Stimulated activated CD4-positive, alpha-beta T cell treated with anti-CD3 and anti-CD28 coated beads, TNF-alpha, amount 100 ng/mL, for 4 hours (primary cell): ENCODE measurements around the gene RALGAPA2.

Source experiments
- DNase-seq, 3 experiments: peaks; one replicate each; pipeline ENCODE4 v3.0.0-alpha.2; 2020; ENCODE audit warnings: low read depth in 3 of 3

Gene RALGAPA2

DNA sequence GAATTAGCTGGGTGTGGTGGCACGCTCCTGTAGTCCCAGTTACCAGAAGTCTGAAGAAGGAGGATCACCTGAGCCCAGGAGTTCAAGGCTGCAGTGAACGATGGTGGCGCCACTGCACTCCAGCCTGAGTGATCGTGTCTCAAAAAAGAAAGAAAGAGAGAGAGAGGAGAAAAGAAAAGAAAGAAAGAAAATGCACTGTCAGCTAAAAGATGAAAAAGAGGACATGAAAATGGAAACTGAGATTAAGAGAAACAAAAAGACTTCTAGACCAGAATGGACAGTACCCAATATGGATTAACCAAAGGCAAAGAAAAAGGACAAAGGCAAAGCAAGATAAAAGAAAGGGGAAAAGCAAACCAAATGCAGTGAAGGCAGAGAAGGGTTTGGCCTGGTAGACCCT lies 9.0 kb upstream of the RALGAPA2 start:
- no peak for DNase-seq

DNA sequence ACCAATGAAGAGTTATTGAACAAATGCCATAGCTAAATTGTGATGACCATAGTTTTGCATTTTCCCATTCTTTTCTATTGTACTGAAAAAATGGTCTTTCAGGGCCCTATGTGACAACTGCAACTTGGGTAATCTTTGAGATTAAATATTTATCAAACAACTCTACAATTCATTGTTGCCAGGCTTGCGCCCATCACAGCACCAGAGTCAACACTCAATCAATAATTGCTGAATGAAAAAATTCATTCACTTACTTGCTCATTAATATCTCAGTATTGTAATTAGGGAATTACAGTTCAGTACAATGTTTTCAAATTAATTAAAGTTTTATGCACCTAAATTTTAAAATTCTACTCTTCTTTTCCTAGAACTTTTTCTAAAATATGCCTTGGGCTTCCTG lies 7.7 kb upstream of the RALGAPA2 start:
- no peak for DNase-seq

DNA sequence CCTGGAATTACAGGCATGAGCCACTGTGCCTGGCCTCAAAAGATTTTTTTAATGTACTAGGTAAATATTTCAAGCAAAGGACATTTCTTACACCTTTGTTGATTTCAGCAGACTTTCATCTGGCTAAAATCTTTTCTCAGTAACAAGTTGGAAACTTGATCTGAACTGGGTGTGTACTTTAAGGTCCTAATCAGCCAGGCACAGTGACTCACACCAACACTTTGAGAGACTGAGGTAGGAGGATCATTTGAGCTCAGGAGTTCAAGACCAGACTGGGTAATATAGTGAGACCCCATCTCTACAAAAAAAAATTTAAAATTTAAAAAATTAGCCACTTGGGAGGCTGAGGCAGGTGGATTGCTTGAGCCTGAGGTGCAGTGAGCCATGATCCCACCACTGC lies 7.0 kb upstream of the RALGAPA2 start:
- DNase-seq, result no peak

- DNase-seq, result no peak
Observed at GRCh38 chr20:20713244-20713765, 861 bp upstream of the RALGAPA2 start.

GRCh38 chr20:20712004-20712473 lies 405 bp downstream of the RALGAPA2 start:
- DNase-seq, result no peak

DNA sequence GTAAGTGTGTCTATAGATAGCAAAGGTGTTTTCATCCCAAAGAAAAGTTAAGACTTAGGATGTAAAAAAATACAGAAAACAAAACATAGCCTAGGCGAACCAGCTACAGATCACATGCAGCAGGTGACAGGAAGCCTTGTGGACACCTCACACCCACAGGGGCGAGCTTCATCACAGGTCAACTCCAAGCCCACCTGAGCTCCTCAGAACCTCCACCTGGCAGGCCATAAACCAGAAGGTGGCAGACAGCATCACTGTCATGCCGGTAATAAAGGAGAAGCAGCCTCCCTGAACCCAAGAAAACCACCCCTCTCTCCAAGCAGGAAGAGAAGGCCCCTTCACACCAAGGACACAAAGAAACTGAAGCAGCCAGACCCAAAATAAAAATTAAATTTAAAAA lies 1.0 kb downstream of the RALGAPA2 start:
- no peak for DNase-seq

DNA sequence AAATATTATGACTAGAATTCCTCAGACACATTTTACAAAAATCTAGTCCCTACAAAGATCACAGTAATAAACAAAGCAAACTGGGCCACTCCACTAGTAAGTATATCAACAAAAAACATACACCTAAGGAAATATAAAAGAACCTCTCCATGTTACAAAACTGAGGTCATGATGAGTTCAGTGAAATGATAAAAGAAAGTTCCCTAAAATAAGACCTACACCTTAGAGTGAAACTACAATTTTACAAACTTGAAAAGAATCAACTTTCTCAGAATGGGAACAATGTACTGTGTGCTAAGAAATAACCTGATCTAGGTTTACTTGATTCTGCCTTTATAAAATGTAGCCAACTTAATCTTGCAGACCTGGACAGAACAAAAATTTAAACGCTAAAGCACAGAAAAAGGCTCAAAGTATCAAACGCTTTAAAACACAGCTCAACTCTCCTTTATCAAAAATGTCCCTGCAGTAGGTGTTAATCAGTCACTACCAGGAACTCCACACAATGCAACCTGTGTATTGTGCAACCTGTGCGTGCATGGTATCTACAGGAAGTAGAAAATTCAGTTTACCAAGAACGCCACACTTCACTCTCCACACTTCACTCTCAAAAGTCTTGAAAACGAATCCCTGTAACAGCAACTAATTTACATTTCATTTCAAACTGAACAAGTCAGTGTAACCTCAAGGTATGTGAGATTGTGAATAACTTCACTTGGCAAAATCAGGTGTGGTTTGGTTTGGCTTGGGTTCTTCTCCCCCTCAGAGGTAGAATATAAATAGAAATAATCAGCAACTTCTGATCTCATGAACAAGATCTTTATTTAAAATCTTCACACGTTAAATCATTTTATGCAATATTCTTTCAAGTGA lies 1.8 kb downstream of the RALGAPA2 start:
- DNase-seq, result no peak

GRCh38 chr20:20709887-20710286 lies 2.6 kb downstream of the RALGAPA2 start:
- no peak for DNase-seq

GRCh38 chr20:20706285-20706684 lies 6.2 kb downstream of the RALGAPA2 start:
- no peak for DNase-seq

DNA sequence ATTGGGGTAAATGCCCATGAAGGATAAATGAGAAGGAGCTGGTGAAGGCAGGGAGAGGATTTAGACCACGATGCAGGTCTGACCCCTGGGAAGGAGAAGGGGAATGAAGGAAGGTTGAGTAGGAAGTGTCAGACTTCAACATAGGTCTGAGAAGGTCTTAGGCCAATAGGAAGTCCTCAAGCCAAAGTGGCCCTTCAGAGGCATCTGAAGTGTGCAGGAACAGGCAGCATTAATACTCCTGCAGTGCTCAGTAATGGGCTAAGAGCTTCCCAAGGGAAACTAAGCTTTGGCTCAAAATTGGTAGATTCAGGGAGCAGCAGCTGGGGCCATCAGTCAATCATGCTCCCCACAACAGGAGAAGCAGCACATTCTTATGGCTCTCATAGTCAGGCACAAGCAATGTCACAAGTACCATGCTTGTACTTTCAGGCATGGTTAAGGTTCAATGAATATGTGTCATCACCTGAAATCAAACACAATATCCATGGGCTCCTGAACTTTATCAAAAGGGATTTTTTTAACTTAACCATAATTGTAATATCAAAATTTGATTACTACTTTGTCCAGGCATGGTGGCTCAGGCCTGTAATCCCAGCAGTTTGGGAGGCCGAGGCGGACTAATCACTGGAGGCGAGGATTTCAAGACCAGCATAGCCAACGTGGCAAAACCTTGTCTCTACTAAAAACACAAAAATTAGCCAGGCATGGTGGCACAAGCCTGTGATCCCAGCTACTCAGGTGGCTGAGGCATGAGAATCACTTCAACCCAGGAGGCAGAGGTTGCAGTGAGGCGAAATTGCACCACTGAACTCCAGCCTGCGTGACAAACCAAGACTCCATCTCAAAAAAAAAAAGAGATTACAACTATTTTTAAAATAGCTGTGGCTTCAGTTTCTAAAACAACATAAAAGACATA lies 9.9 kb downstream of the RALGAPA2 start:
- DNase-seq, result no peak

- no peak for DNase-seq
Observed at GRCh38 chr20:20699917-20700316, 12.5 kb downstream of the RALGAPA2 start.

DNA sequence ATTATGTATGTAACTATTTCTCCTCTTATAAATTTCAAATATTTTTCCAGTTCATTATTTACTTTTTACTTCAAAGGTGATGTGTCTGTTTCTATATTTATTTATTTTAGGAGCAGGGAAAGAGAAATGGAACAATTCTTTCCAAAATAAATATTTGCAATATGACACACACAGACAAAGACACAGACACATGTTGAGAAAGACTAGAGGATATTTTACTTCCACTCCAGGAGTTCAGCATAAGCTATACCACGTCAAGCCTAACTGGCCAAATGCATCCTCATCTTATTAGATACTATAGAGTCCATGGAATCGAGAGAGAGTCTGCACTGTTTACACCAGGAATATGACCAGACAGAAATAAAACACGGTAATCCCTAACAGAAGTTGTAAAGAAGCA lies 13.3 kb downstream of the RALGAPA2 start:
- DNase-seq, result no peak

DNA sequence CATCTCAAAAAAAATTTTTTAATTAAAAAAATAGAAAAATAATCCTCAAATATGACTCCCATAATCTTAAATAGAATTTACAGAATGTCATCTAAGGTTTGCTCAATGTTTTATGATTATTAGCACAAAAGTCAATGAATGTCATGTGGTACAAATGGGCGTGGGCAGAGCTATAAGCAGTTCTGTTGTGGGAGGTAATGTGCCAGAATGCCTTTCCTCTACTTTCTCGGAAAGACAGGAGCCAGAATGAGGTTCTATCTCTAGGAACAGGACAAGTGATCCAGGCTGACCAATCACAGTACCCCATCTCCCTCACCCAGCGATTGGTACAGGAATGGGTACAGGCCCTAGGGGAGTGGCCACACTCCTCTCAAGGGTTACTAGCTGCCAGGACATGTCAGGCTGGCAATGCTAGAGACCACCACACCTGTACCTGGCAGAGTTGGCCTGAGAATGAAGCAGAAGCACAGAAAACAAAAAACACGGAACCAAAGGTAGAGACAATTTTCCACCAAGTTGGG lies 15.1 kb downstream of the RALGAPA2 start:
- DNase-seq, result no peak

DNA sequence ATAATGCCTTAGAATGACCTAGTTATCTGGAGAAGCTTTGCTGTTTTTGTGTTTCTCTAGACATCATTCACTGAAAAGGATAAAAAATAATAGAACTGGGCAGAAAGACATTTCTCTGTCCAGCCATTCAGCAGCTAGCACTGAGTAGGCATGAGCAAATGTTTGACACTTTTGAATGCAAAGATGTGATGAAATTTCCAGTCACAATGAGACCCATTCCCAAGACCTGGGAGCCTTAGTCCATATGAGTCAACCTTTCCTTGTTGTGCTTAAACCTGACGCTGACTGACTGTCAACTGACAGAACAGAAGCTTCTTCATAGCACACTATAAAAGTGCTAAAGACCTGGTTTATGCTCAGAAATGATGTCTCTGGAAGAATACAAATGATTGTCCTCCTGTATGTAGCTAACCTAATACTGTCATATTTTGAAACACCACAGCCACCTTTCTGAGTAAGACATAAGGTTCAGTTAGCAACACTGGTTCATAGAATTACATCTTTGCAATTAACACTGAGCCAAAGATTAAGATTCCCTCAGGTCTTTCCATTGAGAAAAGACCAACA lies 17.1 kb downstream of the RALGAPA2 start:
- DNase-seq, result no peak

GRCh38 chr20:20694591-20694990 lies 17.9 kb downstream of the RALGAPA2 start:
- DNase-seq, result no peak

DNA sequence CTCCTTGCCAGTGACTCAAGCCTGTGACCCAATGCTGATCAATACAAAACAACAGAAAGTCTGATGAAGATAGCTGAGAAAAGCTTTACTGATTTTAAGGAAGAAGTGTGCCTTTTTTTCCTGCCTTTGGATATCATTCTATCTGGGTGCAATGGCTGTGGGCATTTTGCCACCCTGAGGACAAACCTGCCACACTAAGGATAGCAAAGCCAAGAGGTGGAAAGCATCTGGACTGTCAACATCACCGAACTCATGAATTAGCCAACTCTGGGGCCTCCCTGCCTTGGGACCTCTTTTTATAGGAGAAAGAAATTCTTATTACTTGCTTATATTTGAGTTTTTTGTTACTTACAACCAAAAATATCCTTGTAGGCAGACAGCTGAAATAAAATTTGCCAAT lies 19.9 kb downstream of the RALGAPA2 start:
- no peak for DNase-seq

- no peak for DNase-seq
Observed at GRCh38 chr20:20691477-20692235, 20.8 kb downstream of the RALGAPA2 start.

DNA sequence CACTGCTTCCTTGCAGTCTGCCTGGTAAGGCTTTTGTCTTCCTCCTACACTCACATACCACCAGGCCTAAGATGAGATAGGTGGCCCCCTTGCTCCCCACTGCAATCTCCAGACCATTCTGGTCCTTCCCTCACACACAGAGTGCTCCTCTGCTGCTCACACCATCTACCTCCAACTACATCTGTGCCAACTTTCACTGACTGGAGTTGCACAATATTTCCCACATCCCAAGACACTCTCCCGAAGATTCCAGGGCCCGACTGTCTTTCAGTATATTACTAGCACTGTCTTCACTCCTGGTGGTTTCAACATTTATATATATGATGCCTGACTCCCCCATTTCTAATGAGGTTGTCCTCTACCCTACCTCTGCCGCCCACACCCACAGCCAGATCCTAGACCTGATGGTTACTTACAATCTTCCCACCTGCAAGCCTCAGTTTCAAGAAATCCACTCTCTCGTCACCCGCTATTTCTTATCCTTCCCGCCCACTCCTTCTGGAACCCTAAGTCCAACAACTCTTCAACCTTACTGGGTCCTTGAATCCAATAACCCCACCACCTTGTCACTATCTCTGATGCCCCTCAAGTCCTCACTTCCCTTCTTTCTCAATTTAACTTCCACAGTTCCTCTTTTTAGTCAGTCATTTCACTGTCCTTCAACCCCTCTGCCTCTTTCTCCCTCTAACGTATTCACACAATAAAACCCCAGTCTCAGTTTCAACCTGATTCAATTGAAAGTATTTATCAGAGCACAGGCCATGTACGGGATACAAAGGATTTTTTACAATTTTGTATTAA lies 21.6 kb downstream of the RALGAPA2 start:
- no peak for DNase-seq

DNA sequence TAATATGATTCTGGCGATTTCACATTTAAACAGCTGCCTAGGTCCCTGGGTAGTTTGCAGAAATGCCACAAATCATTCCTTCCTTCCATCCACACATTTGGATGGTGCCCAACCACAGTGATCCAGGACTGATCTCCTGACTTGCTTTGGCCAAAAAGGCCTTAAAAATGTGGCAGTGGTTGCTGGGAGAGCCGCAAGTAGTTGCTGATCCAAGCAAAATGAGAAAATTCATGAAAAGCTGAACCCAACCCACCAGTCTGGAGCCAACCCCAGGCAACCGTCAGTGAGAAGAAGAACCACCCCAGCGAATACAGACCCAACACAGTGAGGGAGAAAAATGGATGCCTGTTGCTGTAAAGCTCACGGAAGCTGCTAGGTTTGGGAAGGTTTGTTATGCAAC lies 25.1 kb downstream of the RALGAPA2 start:
- no peak for DNase-seq

- DNase-seq, result no peak
Observed at GRCh38 chr20:20685635-20686034, 26.8 kb downstream of the RALGAPA2 start.
